ELR (cell line): Measurements from ENCODE around the gene CEP135.
A peak's percentile ranks its signal among the peaks of the same experiment; 100 is the strongest.
"Not testable (repeated sequence)": the region's sequence is repeated elsewhere in the genome, so short reads cannot be mapped to it uniquely, and the experiment has no call there.

Source experiments
- DNase-seq: peaks from one replicate; pipeline ENCODE4 v3.0.0-alpha.2; 2015; ENCODE audit warnings: low read depth

The CEP135 gene

GRCh38 chr4:55947254-55947882 is 1.4 kb upstream of the CEP135 start:
- peak; percentile 19 for DNase-seq

GRCh38 chr4:55947912-55948725 is 626 bp upstream of the CEP135 start:
- DNase-seq: peak; percentile 95

GRCh38 chr4:55949482-55949802 is 697 bp downstream of the CEP135 start:
- no peak for DNase-seq

GRCh38 chr4:55951191-55951922 is 2.6 kb downstream of the CEP135 start:
- DNase-seq: no peak

GRCh38 chr4:55955710-55956109 is 7.0 kb downstream of the CEP135 start:
- no peak for DNase-seq

- DNase-seq: no peak
These were observed 10.9 kb downstream of the CEP135 start for GRCh38 chr4:55959655-55960054.

GRCh38 chr4:55964046-55964445 is 15.3 kb downstream of the CEP135 start:
- DNase-seq: no peak

- no peak for DNase-seq
These were observed 16.8 kb downstream of the CEP135 start for GRCh38 chr4:55965585-55965984.

GRCh38 chr4:55966324-55966723 is 17.6 kb downstream of the CEP135 start:
- not testable (repeated sequence) for DNase-seq

GRCh38 chr4:55967376-55967775 is 18.6 kb downstream of the CEP135 start:
- no peak for DNase-seq

GRCh38 chr4:55973650-55974049 is 24.9 kb downstream of the CEP135 start:
- DNase-seq: no peak

GRCh38 chr4:55977811-55978210 is 29.1 kb downstream of the CEP135 start:
- DNase-seq: no peak

GRCh38 chr4:55979562-55979961 is 30.8 kb downstream of the CEP135 start:
- no peak for DNase-seq

- DNase-seq: no peak
These were observed 32.0 kb downstream of the CEP135 start for GRCh38 chr4:55980725-55981124.

- no peak for DNase-seq
These were observed 34.2 kb downstream of the CEP135 start for GRCh38 chr4:55982976-55983375.

GRCh38 chr4:55989766-55990165 is 41.0 kb downstream of the CEP135 start:
- DNase-seq: no peak

- no peak for DNase-seq
These were observed 45.4 kb downstream of the CEP135 start for GRCh38 chr4:55993994-55994663.

GRCh38 chr4:55996646-55997045 is 47.9 kb downstream of the CEP135 start:
- DNase-seq: no peak

- DNase-seq: no peak
These were observed 54.9 kb downstream of the CEP135 start for GRCh38 chr4:56003606-56004005.

GRCh38 chr4:56004235-56004634 is 55.5 kb downstream of the CEP135 start:
- no peak for DNase-seq

GRCh38 chr4:56007154-56007553 is 58.4 kb downstream of the CEP135 start:
- DNase-seq: no peak

GRCh38 chr4:56008206-56008605 is 59.5 kb downstream of the CEP135 start:
- DNase-seq: no peak

GRCh38 chr4:56026596-56026995 is 77.9 kb downstream of the CEP135 start:
- DNase-seq: peak; percentile 65
